ENCODE data around the gene ADRA2A.
A peak's percentile ranks its signal among the peaks of the same experiment; 100 is the strongest.

The ADRA2A gene

DNA sequence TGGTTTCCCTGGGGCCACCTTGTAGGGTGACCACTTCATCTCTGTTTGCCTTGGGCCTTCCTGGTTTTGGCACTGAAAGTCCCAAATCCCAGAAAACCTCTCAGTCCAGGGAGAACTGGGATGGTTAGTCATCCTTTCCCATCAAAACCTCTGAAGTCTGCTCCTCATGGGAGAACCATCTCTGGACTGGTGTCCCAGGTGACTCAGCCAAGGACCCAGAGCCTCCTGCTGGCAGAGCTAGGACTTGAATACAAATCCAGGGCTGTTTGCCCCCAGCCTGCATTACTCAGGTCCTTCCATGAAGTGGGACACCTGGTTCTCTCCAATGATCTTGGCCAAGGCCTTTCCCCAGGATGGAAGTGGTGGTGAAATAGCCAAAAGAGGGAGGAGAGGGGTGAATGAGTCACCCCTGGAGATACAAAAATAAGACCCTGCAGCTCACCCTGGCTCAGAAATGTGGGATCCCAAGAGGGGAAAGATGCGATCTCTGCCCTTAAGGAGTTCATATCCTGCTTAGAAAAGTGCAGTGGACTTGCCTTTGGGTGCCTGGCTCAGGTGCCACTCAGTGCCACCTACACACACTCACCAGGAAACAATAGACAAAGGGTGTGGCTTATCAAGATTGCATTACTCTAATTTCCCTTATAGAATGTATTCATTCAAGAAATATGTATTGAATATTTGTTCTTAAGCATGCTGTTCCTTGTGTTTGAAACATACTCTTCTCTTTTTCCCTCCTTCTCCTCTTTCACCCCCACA is 22.0 kb downstream of the ADRA2A start:
- Histone ChIP-seq H3K4me3 (ENCODE audit: low read depth, low read length) (no peak overlapping the region), H3K36me3 (ENCODE audit: control insufficient read depth in 2 of 2, insufficient read depth in 1 of 2, low read length in 2 of 2) (no peaks in the 10 kb centered on the region), H3K4me1 (ENCODE audit: control insufficient read depth, insufficient read depth, low read length) (no peaks in the 10 kb centered on the region), H3K27ac (ENCODE audit: extremely low read depth, low read depth, low read length) (no peak overlapping the region), H3K9me3 (ENCODE audit: control insufficient read depth, insufficient read depth, low read depth, low read length) (no peaks in the 10 kb centered on the region)
- CTCF ChIA-PET, result interaction anchor here (0.6 kb wide), 1 partner anchor 455 kb away, joined by 3 read pairs; the partner anchor contains the start of gene RBM20
- POLR2A ChIA-PET, result no interaction called here
- 0 out of 2 replicates have a peak, but pooled peaks have one; percentile 11 for TF ChIP-seq ZNF654 (tag by site-specific recombination; IDR thresholded peaks at IDR 0.05; ENCODE audit: low read depth)
- TF ChIP-seq ZNF837 (tag by site-specific recombination; IDR thresholded peaks at IDR 0.05), result no peak

DNA sequence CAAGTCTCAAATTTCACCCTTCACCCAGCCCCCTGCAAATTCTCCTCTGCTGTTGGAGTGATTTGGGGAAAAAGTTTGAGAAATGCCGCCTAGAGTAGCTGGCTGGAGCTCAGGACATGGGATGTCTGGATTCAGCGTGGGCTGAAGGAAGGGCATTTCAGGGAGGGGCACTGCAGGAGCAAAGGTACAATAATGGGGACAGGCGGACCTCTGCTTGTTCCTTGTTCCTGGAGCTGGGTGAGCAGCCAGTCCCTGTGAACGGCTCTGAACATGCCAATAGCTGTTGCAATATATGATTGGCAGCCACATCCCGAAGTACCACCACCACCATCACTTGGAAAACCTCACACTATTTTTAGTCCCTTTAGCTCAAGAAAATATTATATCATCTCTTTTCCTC is 23.4 kb downstream of the ADRA2A start:
- POLR2A ChIA-PET, result no interaction called here
- Histone ChIP-seq H3K4me3 (ENCODE audit: low read depth, low read length) (no peak overlapping the region), H3K27ac (ENCODE audit: extremely low read depth, low read depth, low read length) (no peak overlapping the region), H3K4me1 (ENCODE audit: control insufficient read depth, insufficient read depth, low read length) (no peaks in the 10 kb centered on the region), H3K36me3 (ENCODE audit: control insufficient read depth in 2 of 2, insufficient read depth in 1 of 2, low read length in 2 of 2) (no peaks in the 10 kb centered on the region), H3K9me3 (ENCODE audit: control insufficient read depth, insufficient read depth, low read depth, low read length) (no peaks in the 10 kb centered on the region)
- CTCF ChIA-PET, result interaction anchor here (0.6 kb wide), 1 partner anchor 27 kb away, joined by 3 read pairs; no protein-coding TSS in a partner anchor
- TF ChIP-seq ZNF433 (tag by site-specific recombination; IDR thresholded peaks at IDR 0.05; ENCODE audit: low read depth), result no peak
- no peak for TF ChIP-seq ZNF140 (tag by site-specific recombination; IDR thresholded peaks at IDR 0.05)
- TF ChIP-seq ZNF791 (tag by site-specific recombination; IDR thresholded peaks at IDR 0.05), result no peak
- TF ChIP-seq ZNF10 (tag by site-specific recombination; IDR thresholded peaks at IDR 0.05), result no peak
- no peak for TF ChIP-seq ZBTB20 (tag by site-specific recombination; IDR thresholded peaks at IDR 0.05)
- TF ChIP-seq, protein P1, sequence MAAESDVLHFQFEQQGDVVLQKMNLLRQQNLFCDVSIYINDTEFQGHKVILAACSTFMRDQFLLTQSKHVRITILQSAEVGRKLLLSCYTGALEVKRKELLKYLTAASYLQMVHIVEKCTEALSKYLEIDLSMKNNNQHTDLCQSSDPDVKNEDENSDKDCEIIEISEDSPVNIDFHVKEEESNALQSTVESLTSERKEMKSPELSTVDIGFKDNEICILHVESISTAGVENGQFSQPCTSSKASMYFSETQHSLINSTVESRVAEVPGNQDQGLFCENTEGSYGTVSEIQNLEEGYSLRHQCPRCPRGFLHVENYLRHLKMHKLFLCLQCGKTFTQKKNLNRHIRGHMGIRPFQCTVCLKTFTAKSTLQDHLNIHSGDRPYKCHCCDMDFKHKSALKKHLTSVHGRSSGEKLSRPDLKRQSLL (tag by site-specific recombination; IDR thresholded peaks at IDR 0.05), result no peak
- TF ChIP-seq ZNF596 (tag by site-specific recombination; IDR thresholded peaks at IDR 0.05), result no peak
- TF ChIP-seq SETDB1 (IDR thresholded peaks at IDR 0.05; ENCODE audit: insufficient read length, low read length), result no peak
- no peak for TF ChIP-seq YY1 (tag by site-specific recombination; IDR thresholded peaks at IDR 0.05)
- no peak for TF ChIP-seq ZNF629 (tag by site-specific recombination; IDR thresholded peaks at IDR 0.05)
- TF ChIP-seq ZNF146 (tag by site-specific recombination; IDR thresholded peaks at IDR 0.05), result no peak
- TF ChIP-seq ZNF114 (tag by site-specific recombination; IDR thresholded peaks at IDR 0.05), result no peak
- no peak for TF ChIP-seq HOXC10 (CRISPR knock-in tag; IDR thresholded peaks at IDR 0.05)
- no peak for TF ChIP-seq ZNF560 (tag by site-specific recombination; IDR thresholded peaks at IDR 0.05; ENCODE audit: borderline replicate concordance)
- TF ChIP-seq ZNF155 (tag by site-specific recombination; IDR thresholded peaks at IDR 0.05), result no peak

DNA sequence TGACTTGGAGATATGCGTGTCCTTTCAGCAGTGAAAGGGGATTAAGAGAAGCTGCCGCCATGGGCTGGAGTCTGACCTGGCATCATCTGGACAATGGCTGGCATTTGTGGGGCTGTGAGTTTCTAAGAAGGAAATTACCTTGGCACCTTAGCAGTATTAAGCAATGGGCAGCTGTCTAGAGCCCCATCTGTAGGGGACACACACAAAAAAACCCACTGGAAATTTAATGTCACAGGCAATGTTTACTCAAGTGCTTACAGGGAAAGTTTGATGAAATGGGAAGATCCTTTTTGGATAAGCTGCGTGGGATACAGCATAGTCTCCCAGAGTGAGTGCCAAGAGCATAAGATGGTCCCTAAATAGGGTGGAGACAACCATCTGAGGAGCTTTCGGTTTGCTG is 25.0 kb downstream of the ADRA2A start:
- H3K4me3 ChIP-seq (ENCODE audit: low read depth, low read length), result no peak overlapping the region
- H3K4me1 ChIP-seq (ENCODE audit: control insufficient read depth, insufficient read depth, low read length), result no peaks in the 10 kb centered on the region
- no peaks in the 10 kb centered on the region for H3K9me3 ChIP-seq (ENCODE audit: control insufficient read depth, insufficient read depth, low read depth, low read length)
- H3K36me3 ChIP-seq (ENCODE audit: control insufficient read depth in 2 of 2, insufficient read depth in 1 of 2, low read length in 2 of 2), result no peaks in the 10 kb centered on the region
- POLR2A ChIA-PET, result no interaction called here
- CTCF ChIA-PET, result interaction anchor here (0.8 kb wide), 1 partner anchor 26 kb away, joined by 3 read pairs; no protein-coding TSS in a partner anchor
- no peak overlapping the region for H3K27ac ChIP-seq (ENCODE audit: extremely low read depth, low read depth, low read length)
- TF ChIP-seq GLIS2 (tag by site-specific recombination; IDR thresholded peaks at IDR 0.05) (no peak), ZNF114 (tag by site-specific recombination; IDR thresholded peaks at IDR 0.05) (no peak), KLF9 (tag by site-specific recombination; IDR thresholded peaks at IDR 0.05; ENCODE audit: low read depth) (no peak), ZSCAN30 (tag by site-specific recombination; IDR thresholded peaks at IDR 0.05) (no peak), ZNF560 (tag by site-specific recombination; IDR thresholded peaks at IDR 0.05; ENCODE audit: borderline replicate concordance) (no peak), ZNF707 (tag by site-specific recombination; IDR thresholded peaks at IDR 0.05) (no peak), ZNF433 (tag by site-specific recombination; IDR thresholded peaks at IDR 0.05; ENCODE audit: low read depth) (no peak), ZNF626 (tag by site-specific recombination; IDR thresholded peaks at IDR 0.05) (no peak)
- TF ChIP-seq, protein P2, sequence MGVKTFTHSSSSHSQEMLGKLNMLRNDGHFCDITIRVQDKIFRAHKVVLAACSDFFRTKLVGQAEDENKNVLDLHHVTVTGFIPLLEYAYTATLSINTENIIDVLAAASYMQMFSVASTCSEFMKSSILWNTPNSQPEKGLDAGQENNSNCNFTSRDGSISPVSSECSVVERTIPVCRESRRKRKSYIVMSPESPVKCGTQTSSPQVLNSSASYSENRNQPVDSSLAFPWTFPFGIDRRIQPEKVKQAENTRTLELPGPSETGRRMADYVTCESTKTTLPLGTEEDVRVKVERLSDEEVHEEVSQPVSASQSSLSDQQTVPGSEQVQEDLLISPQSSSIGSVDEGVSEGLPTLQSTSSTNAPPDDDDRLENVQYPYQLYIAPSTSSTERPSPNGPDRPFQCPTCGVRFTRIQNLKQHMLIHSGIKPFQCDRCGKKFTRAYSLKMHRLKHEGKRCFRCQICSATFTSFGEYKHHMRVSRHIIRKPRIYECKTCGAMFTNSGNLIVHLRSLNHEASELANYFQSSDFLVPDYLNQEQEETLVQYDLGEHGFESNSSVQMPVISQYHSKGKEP (tag by site-specific recombination; IDR thresholded peaks at IDR 0.05), result no peak
- TF ChIP-seq, protein P3, sequence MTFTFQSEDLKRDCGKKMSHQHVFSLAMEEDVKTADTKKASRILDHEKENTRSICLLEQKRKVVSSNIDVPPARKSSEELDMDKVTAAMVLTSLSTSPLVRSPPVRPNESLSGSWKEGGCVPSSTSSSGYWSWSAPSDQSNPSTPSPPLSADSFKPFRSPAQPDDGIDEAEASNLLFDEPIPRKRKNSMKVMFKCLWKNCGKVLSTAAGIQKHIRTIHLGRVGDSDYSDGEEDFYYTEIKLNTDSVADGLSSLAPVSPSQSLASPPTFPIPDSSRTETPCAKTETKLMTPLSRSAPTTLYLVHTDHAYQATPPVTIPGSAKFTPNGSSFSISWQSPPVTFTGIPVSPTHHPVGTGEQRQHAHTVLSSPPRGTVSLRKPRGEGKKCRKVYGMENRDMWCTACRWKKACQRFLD (tag by site-specific recombination; IDR thresholded peaks at IDR 0.05), result no peak
- TF ChIP-seq, protein P4, sequence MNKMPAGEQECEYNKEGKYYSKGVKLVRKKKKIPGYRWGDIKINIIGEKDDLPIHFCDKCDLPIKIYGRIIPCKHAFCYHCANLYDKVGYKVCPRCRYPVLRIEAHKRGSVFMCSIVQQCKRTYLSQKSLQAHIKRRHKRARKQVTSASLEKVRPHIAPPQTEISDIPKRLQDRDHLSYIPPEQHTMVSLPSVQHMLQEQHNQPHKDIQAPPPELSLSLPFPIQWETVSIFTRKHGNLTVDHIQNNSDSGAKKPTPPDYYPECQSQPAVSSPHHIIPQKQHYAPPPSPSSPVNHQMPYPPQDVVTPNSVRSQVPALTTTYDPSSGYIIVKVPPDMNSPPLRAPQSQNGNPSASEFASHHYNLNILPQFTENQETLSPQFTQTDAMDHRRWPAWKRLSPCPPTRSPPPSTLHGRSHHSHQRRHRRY (tag by site-specific recombination; IDR thresholded peaks at IDR 0.05), result no peak
- TF ChIP-seq, protein P5, sequence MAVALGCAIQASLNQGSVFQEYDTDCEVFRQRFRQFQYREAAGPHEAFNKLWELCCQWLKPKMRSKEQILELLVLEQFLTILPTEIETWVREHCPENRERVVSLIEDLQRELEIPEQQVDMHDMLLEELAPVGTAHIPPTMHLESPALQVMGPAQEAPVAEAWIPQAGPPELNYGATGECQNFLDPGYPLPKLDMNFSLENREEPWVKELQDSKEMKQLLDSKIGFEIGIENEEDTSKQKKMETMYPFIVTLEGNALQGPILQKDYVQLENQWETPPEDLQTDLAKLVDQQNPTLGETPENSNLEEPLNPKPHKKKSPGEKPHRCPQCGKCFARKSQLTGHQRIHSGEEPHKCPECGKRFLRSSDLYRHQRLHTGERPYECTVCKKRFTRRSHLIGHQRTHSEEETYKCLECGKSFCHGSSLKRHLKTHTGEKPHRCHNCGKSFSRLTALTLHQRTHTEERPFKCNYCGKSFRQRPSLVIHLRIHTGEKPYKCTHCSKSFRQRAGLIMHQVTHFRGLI (tag by site-specific recombination; IDR thresholded peaks at IDR 0.05), result no peak

Data from HEK293 (cell line).